Gastroesophageal sphincter (tissue), 4 donors: Measurements from ENCODE around the gene LCE5A. TPM values are rescaled to one million over a fixed set of nuclear protein-coding genes. Genes with fewer than 3 reads are reported as not detected.

Source experiments
- ATAC-seq: fragments of 150-250 bp; one replicate; pipeline ENCODE4 v1.9.1; 2016; ENCODE audit warnings: mild to moderate bottlenecking, moderate library complexity
- H3K27ac ChIP-seq, 4 donors: fragments of 200-600 bp; sonication (generic) in 3 of 4; 1 replicate in 3 of 4; 2 replicates in 1 of 4; pipeline ENCODE4 v1.5.1; 2016 to 2019
- H3K27me3 ChIP-seq: fragments of 200-600 bp; sonication (generic); one replicate; pipeline ENCODE4 v1.5.1; 2019
- H3K36me3 ChIP-seq, 2 donors: fragments of 200-600 bp; sonication (generic); one replicate each; pipeline ENCODE4 v1.5.1; 2019; ENCODE audit warnings: control low read depth in 1 of 2
- H3K4me1 ChIP-seq, 3 donors: fragments of 200-600 bp; sonication (generic); 1 replicate in 2 of 3; 2 replicates in 1 of 3; pipeline ENCODE4 v1.5.1; 2016 to 2019; ENCODE audit warnings: control low read depth in 2 of 3
- H3K4me3 ChIP-seq, 2 donors: fragments of 200-600 bp; sonication (generic); one replicate each; pipeline ENCODE4 v1.5.1; 2019; ENCODE audit warnings: mild to moderate bottlenecking in 1 of 2, moderate library complexity in 1 of 2
- H3K9me3 ChIP-seq, 3 donors: fragments of 200-600 bp; sonication (generic); one replicate each; pipeline ENCODE4 v1.5.1; 2017 to 2019; ENCODE audit warnings: control low read depth in 2 of 3
- CTCF ChIP-seq, 4 experiments: fragments of 200-600 bp in 2 of 4; fragments of 450-650 bp in 2 of 4; sonication (generic) in 1 of 4; IDR thresholded peaks; one replicate each; pipeline ENCODE4 v1.5.1; 2017 to 2019; ENCODE audit warnings: antibody characterized with exemption in 4 of 4, mild to moderate bottlenecking in 2 of 4, moderate library complexity in 2 of 4
- EP300 ChIP-seq: sonication (generic); formaldehyde crosslinking; IDR thresholded peaks from one replicate; pipeline ENCODE4 v1.6.1; 2017; ENCODE audit warnings: antibody characterized with exemption, mild to moderate bottlenecking
- POLR2A ChIP-seq, 2 donors: fragments of 450-650 bp; IDR thresholded peaks; one replicate each; pipeline ENCODE4 v1.6.1; 2017; ENCODE audit warnings: antibody characterized with exemption in 2 of 2, mild to moderate bottlenecking in 2 of 2, moderate library complexity in 1 of 2
- POLR2AphosphoS5 ChIP-seq: sonication (generic); formaldehyde crosslinking; IDR thresholded peaks from one replicate; pipeline ENCODE4 v1.6.1; 2017; ENCODE audit warnings: antibody characterized with exemption
- WGBS, 2 donors: methylation state at CpG; one replicate each; pipeline ENCODE4 v1.1.5; 2018; ENCODE audit warnings: low coverage in 1 of 2; 5-methylcytosine and 5-hydroxymethylcytosine counted together
- total RNA-seq, 4 donors: library from RNA; depleted of rRNA; stranded (reverse); fragments of >200 nt; gene quantifications; one replicate each; pipeline ENCODE4 v1.1.0, GENCODE V29; 2016

The LCE5A gene
- total RNA-seq, 4 donors from 2014 or later = not detected

GRCh38 chr1:152506899-152507498 lies 3.6 kb upstream of the LCE5A start:
- no peak for TF ChIP-seq CTCF (IDR thresholded peaks at IDR 0.05)
- no peak for TF ChIP-seq POLR2A (IDR thresholded peaks at IDR 0.05)
- H3K36me3 ChIP-seq = no peaks in the 10 kb centered on the region
- no peak overlapping the region for H3K27ac ChIP-seq
- H3K27me3 ChIP-seq = peaks cover 40% of the 10 kb centered on the region
- H3K4me3 ChIP-seq = no peak overlapping the region
- WGBS, 2 donors = 100% methylated on average over 1 of the region's 1 CpG; no CpG with 5 or more reads in 1 of the 2 donors
- H3K9me3 ChIP-seq = no peaks in the 10 kb centered on the region
- no peaks in the 10 kb centered on the region for H3K4me1 ChIP-seq
- ATAC-seq = no peak

- 60 to 67% methylated on average over 1 of the region's 5 CpGs for WGBS, 2 donors
- ATAC-seq = no peak
- TF ChIP-seq CTCF (IDR thresholded peaks at IDR 0.05) (no peak), POLR2AphosphoS5 (no peak), EP300 (no peak), POLR2A (IDR thresholded peaks at IDR 0.05) (no peak)
Measured at GRCh38 chr1:152511596-152511995, 993 bp downstream of the LCE5A start.

GRCh38 chr1:152513081-152513480 lies 2.5 kb downstream of the LCE5A start:
- H3K9me3 ChIP-seq = no peaks in the 10 kb centered on the region
- no peak overlapping the region for H3K4me3 ChIP-seq
- no peak overlapping the region for H3K27ac ChIP-seq
- H3K4me1 ChIP-seq = peaks cover 0 to 11% (median 5%) of the 10 kb centered on the region in 3 donors
- WGBS, 2 donors = 45 to 51% methylated on average over 2 to 3 of the region's 3 CpGs
- peaks cover 88% of the 10 kb centered on the region for H3K27me3 ChIP-seq
- TF ChIP-seq CTCF (IDR thresholded peaks at IDR 0.05) = no peak
- no peak for TF ChIP-seq POLR2A (IDR thresholded peaks at IDR 0.05)
- no peak for TF ChIP-seq POLR2AphosphoS5
- TF ChIP-seq EP300 = no peak
- no peak for ATAC-seq
- H3K36me3 ChIP-seq = no peaks in the 10 kb centered on the region

More at GRCh38 chr1:152511596-152511995, 993 bp downstream of the LCE5A start:
- no peaks in the 10 kb centered on the region for H3K9me3 ChIP-seq
- no peak overlapping the region for H3K27ac ChIP-seq
- H3K36me3 ChIP-seq = no peaks in the 10 kb centered on the region
- no peak overlapping the region for H3K4me3 ChIP-seq
- peaks cover 0 to 11% (median 5%) of the 10 kb centered on the region in 3 donors for H3K4me1 ChIP-seq
- H3K27me3 ChIP-seq = peaks cover 81% of the 10 kb centered on the region

- ATAC-seq = no peak
- Histone ChIP-seq H3K9me3 (no peaks in the 10 kb centered on the region), H3K4me3 (peak overlapping the region in 1 of 2 donors; percentile 38), H3K27ac (no peak overlapping the region), H3K36me3 (no peaks in the 10 kb centered on the region), H3K4me1 (peaks cover 0 to 11% (median 5%) of the 10 kb centered on the region in 3 donors), H3K27me3 (peaks cover 79% of the 10 kb centered on the region)
- WGBS, 2 donors = 40 to 49% methylated on average over 7 to 10 of the region's 17 CpGs
- TF ChIP-seq CTCF (IDR thresholded peaks at IDR 0.05) = no peak
- TF ChIP-seq POLR2A (IDR thresholded peaks at IDR 0.05) = no peak
- no peak for TF ChIP-seq POLR2AphosphoS5
- no peak for TF ChIP-seq EP300
Measured at GRCh38 chr1:152514715-152515433, 4.3 kb downstream of the LCE5A start.

GRCh38 chr1:152515434-152515783 lies 4.8 kb downstream of the LCE5A start:
- Histone ChIP-seq H3K27ac (no peak overlapping the region), H3K36me3 (no peaks in the 10 kb centered on the region), H3K4me1 (peaks cover 0 to 11% (median 5%) of the 10 kb centered on the region in 3 donors), H3K27me3 (peaks cover 74% of the 10 kb centered on the region), H3K9me3 (no peaks in the 10 kb centered on the region), H3K4me3 (peak overlapping the region in 1 of 2 donors; percentile 38)
- no peak for ATAC-seq
- TF ChIP-seq CTCF (IDR thresholded peaks at IDR 0.05) = no peak
- no CpG with 5 or more reads among the region's 33 CpGs for WGBS, 2 donors
